Measurements from ENCODE around the gene DPYD.

The DPYD gene

GRCh38 chr1:97200595-97200994 is 720.2 kb downstream of the DPYD start:
- no peak for FAIRE-seq
- no peak for DNase-seq (ENCODE audit: insufficient read length, low spot score)
- TF ChIP-seq CTCF (IDR thresholded peaks at IDR 0.05; ENCODE audit: insufficient read depth, missing control alignments) = no peak

GRCh38 chr1:97196825-97197516 is 723.9 kb downstream of the DPYD start:
- TF ChIP-seq CTCF (IDR thresholded peaks at IDR 0.05; ENCODE audit: insufficient read depth, missing control alignments) = no peak
- no peak for DNase-seq (ENCODE audit: insufficient read length, low spot score)
- no peak for FAIRE-seq

- FAIRE-seq (no peak), DNase-seq (ENCODE audit: insufficient read length, low spot score) (no peak)
- no peak for TF ChIP-seq CTCF (IDR thresholded peaks at IDR 0.05; ENCODE audit: insufficient read depth, missing control alignments)
Observed at GRCh38 chr1:97192872-97193572, 727.8 kb downstream of the DPYD start.

- DNase-seq (ENCODE audit: insufficient read length, low spot score) (no peak), FAIRE-seq (no peak)
- no peak for TF ChIP-seq CTCF (IDR thresholded peaks at IDR 0.05; ENCODE audit: insufficient read depth, missing control alignments)
Observed at GRCh38 chr1:97190326-97190725, 730.5 kb downstream of the DPYD start.

- DNase-seq (ENCODE audit: insufficient read length, low spot score) (no peak), FAIRE-seq (peak; percentile 25)
- TF ChIP-seq CTCF (IDR thresholded peaks at IDR 0.05; ENCODE audit: insufficient read depth, missing control alignments) = peak; percentile 10
Observed at GRCh38 chr1:97186381-97186780, 734.5 kb downstream of the DPYD start.

- FAIRE-seq (no peak), DNase-seq (ENCODE audit: insufficient read length, low spot score) (no peak)
- no peak for TF ChIP-seq CTCF (IDR thresholded peaks at IDR 0.05; ENCODE audit: insufficient read depth, missing control alignments)
Observed at GRCh38 chr1:97174039-97174704, 746.7 kb downstream of the DPYD start.
